ENCODE results near the gene KCNJ3.

GRCh38 chr2:154804451-154804850 lies 106.0 kb downstream of the KCNJ3 start:
- no peak for TF ChIP-seq CTCF (IDR thresholded peaks at IDR 0.05 in 2 of 3, conservative IDR thresholded peaks at IDR 0.05 in 1 of 3; ENCODE audit: borderline replicate concordance in 1 of 3, insufficient read depth in 1 of 3, low read depth in 2 of 3, low read length in 2 of 3)
- no peak for TF ChIP-seq MAX (IDR thresholded peaks at IDR 0.05)
- no peak for TF ChIP-seq TCF7L2 (IDR thresholded peaks at IDR 0.05; ENCODE audit: borderline replicate concordance, extremely low read depth, insufficient read depth, insufficient read length)
- no peak for TF ChIP-seq POLR2AphosphoS5 (IDR thresholded peaks at IDR 0.05; ENCODE audit: low read depth, low read length)
- no peak for TF ChIP-seq YY1 (IDR thresholded peaks at IDR 0.05; ENCODE audit: extremely low read depth, insufficient replicate concordance, low read depth, low read length)
- TF ChIP-seq EZH2phosphoT487 (IDR thresholded peaks at IDR 0.05; ENCODE audit: borderline replicate concordance) = no peak
- TF ChIP-seq EZH2 (IDR thresholded peaks at IDR 0.05) = no peak
- no peak for TF ChIP-seq SP1 (IDR thresholded peaks at IDR 0.05; ENCODE audit: low read depth)
- TF ChIP-seq POLR2A (IDR thresholded peaks at IDR 0.05; ENCODE audit: borderline replicate concordance, extremely low read depth, insufficient read depth, insufficient read length) = no peak
- TF ChIP-seq CBX3 (IDR thresholded peaks at IDR 0.05; ENCODE audit: low read depth) = no peak
- TF ChIP-seq ELF1 (IDR thresholded peaks at IDR 0.05; ENCODE audit: borderline replicate concordance, low read depth) = no peak
